Hepatocyte (in vitro differentiated cells): ENCODE measurements around the gene RPL11. TPM values are rescaled to one million over a fixed set of nuclear protein-coding genes. Genes with fewer than 3 reads are reported as not detected.

Source experiments
- DNase-seq: peaks from one replicate; pipeline ENCODE4 v3.0.0-alpha.2; 2016; ENCODE audit warnings: low spot score
- H2AFZ ChIP-seq: fragments of 200-600 bp; sonication (generic); 2 replicates; pipeline ENCODE4 v1.6.0; 2016; ENCODE audit warnings: antibody characterized with exemption, mild to moderate bottlenecking
- H3K27ac ChIP-seq: fragments of 200-600 bp; sonication (generic); 2 replicates; pipeline ENCODE4 v1.5.1; 2016; ENCODE audit warnings: mild to moderate bottlenecking
- H3K27me3 ChIP-seq: fragments of 200-600 bp; sonication (generic); 2 replicates; pipeline ENCODE4 v1.6.1; 2016
- H3K36me3 ChIP-seq: fragments of 200-600 bp; sonication (generic); replicated peaks from 2 replicates; pipeline ENCODE4 v1.5.1; 2016; ENCODE audit warnings: low read depth; ENCODE audit not compliant: insufficient read depth
- H3K4me1 ChIP-seq: fragments of 200-600 bp; sonication (generic); 2 replicates; pipeline ENCODE4 v1.5.1; 2016; ENCODE audit warnings: mild to moderate bottlenecking, moderate library complexity; ENCODE audit not compliant: insufficient read depth
- H3K4me2 ChIP-seq: fragments of 200-600 bp; sonication (generic); 2 replicates; pipeline ENCODE4 v1.6.0; 2016
- H3K4me3 ChIP-seq: fragments of 200-600 bp; sonication (generic); 2 replicates; pipeline ENCODE4 v1.5.1; 2016; ENCODE audit warnings: mild to moderate bottlenecking
- H3K79me2 ChIP-seq: fragments of 200-600 bp; sonication (generic); 2 replicates; pipeline ENCODE4 v1.6.0; 2017; ENCODE audit warnings: mild to moderate bottlenecking
- H3K9me2 ChIP-seq: fragments of 200-600 bp; sonication (generic); replicated peaks from 2 replicates; pipeline ENCODE4 v1.6.0; 2017; ENCODE audit warnings: mild to moderate bottlenecking; ENCODE audit not compliant: insufficient read depth
- H3K9me3 ChIP-seq: fragments of 200-600 bp; sonication (generic); 2 replicates; pipeline ENCODE4 v1.5.1; 2016; ENCODE audit warnings: low read depth, mild to moderate bottlenecking
- H4K20me1 ChIP-seq: fragments of 200-600 bp; sonication (generic); 2 replicates; pipeline ENCODE4 v1.6.0; 2016; ENCODE audit warnings: mild to moderate bottlenecking; ENCODE audit not compliant: insufficient read depth, poor library complexity, severe bottlenecking
- EZH2 ChIP-seq: fragments of 200-600 bp; sonication (generic); IDR thresholded peaks from 2 replicates; pipeline ENCODE4 v1.6.1; 2016; ENCODE audit warnings: antibody characterized with exemption, mild to moderate bottlenecking, borderline replicate concordance
- EZH2phosphoT487 ChIP-seq: fragments of 200-600 bp; sonication (generic); IDR thresholded peaks from one replicate; pipeline ENCODE4 v1.6.1; 2018; ENCODE audit warnings: antibody characterized with exemption, mild to moderate bottlenecking, low read depth, moderate library complexity; ENCODE audit not compliant: unreplicated experiment, severe bottlenecking
- WGBS: methylation state at CpG from one replicate; pipeline ENCODE4 v1.1.6; 2016; ENCODE audit warnings: low lambda C conversion rate; ENCODE audit errors: missing lambda C conversion rate; 5-methylcytosine and 5-hydroxymethylcytosine counted together
- polyA plus RNA-seq: library from polyadenylated mRNA; unstranded; fragments of >200 nt; fragmentation: Nextera tagmentation; extraction: Ambion mirVana; gene quantifications from 2 replicates; pipeline ENCODE4 v1.2.1, GENCODE V29; 2016
- total RNA-seq: library from RNA; depleted of rRNA; stranded (reverse); fragments of >200 nt; gene quantifications from 2 replicates; pipeline ENCODE4 v1.2.3, GENCODE V29; 2014
- TF ChIP-seq, protein P1 (sequence below): fragments of 200-600 bp; sonication (generic); IDR thresholded peaks from 2 replicates; pipeline ENCODE4 v1.5.1; 2016; ENCODE audit warnings: antibody characterized with exemption, mild to moderate bottlenecking; ENCODE audit not compliant: poor library complexity

RPL11 gene
- total and polyA plus RNA-seq, 2 experiments from 2014 or later = 526 to 862 TPM

DNA sequence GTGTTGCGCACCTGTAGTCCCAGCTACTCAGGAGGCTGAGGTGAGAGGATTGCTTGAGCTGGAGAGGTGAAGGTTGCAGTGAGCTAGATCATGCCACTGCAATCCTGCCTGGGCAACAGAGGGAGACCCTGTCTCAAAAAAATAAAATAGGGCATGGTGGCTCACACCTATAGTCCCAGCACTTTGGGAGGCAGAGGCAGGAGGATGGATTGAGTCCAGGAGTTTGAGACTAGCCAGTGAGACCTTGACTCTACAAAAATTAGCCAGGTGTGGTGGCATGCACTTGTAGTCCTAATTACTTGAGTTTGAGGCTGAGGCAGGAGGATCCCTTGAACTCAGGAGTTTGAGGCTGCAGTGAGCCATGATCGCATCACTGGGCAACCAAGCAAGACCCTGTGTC is 9.7 kb downstream of the RPL11 start:
- Histone ChIP-seq H3K4me1 (no peaks in the 10 kb centered on the region), H2AFZ (no peak overlapping the region), H3K9me3 (no peaks in the 10 kb centered on the region), H3K4me3 (no peak overlapping the region), H3K27ac (no peak overlapping the region), H3K4me2 (no peak overlapping the region), H4K20me1 (peaks cover 53% of the 10 kb centered on the region), H3K27me3 (no peaks in the 10 kb centered on the region), H3K9me2 (no peaks in the 10 kb centered on the region), H3K36me3 (peaks cover 5% of the 10 kb centered on the region), H3K79me2 (peaks cover 84% of the 10 kb centered on the region)
- no peak for DNase-seq
- TF ChIP-seq, protein P1, sequence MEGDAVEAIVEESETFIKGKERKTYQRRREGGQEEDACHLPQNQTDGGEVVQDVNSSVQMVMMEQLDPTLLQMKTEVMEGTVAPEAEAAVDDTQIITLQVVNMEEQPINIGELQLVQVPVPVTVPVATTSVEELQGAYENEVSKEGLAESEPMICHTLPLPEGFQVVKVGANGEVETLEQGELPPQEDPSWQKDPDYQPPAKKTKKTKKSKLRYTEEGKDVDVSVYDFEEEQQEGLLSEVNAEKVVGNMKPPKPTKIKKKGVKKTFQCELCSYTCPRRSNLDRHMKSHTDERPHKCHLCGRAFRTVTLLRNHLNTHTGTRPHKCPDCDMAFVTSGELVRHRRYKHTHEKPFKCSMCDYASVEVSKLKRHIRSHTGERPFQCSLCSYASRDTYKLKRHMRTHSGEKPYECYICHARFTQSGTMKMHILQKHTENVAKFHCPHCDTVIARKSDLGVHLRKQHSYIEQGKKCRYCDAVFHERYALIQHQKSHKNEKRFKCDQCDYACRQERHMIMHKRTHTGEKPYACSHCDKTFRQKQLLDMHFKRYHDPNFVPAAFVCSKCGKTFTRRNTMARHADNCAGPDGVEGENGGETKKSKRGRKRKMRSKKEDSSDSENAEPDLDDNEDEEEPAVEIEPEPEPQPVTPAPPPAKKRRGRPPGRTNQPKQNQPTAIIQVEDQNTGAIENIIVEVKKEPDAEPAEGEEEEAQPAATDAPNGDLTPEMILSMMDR = no peak
- TF ChIP-seq EZH2phosphoT487 (no peak), EZH2 (no peak)
- WGBS = 93% methylated on average over 2 of the region's 2 CpGs

DNA sequence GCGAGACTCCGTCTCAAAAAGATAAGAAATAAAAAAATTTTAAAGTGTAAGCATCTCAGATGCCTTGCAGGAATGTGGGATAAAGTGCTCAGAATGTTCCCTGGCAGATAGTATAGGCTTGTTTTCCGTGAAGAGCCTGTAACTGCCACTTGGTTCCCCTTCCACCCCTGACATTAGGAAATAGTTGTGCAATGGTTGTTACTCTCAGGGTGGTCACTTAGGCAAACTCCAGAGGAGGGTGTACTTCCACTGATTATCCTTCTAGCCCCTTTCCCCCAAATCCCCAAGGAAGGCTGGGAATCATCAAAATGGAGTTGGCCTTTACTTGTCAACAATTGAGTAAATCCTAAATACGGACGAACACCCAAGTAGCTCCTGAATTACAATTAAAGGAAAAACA is 10.4 kb downstream of the RPL11 start:
- Histone ChIP-seq H3K4me1 (no peaks in the 10 kb centered on the region), H3K9me2 (no peaks in the 10 kb centered on the region), H3K27ac (no peak overlapping the region), H3K36me3 (peaks cover 5% of the 10 kb centered on the region), H3K4me3 (no peak overlapping the region), H3K27me3 (no peaks in the 10 kb centered on the region), H3K4me2 (no peak overlapping the region), H3K79me2 (peaks cover 80% of the 10 kb centered on the region), H2AFZ (no peak overlapping the region), H3K9me3 (no peaks in the 10 kb centered on the region), H4K20me1 (peaks cover 46% of the 10 kb centered on the region)
- TF ChIP-seq EZH2 (no peak), EZH2phosphoT487 (no peak)
- TF ChIP-seq, protein P1 = no peak
- WGBS = 76% methylated on average over 5 of the region's 5 CpGs
- DNase-seq = no peak

DNA sequence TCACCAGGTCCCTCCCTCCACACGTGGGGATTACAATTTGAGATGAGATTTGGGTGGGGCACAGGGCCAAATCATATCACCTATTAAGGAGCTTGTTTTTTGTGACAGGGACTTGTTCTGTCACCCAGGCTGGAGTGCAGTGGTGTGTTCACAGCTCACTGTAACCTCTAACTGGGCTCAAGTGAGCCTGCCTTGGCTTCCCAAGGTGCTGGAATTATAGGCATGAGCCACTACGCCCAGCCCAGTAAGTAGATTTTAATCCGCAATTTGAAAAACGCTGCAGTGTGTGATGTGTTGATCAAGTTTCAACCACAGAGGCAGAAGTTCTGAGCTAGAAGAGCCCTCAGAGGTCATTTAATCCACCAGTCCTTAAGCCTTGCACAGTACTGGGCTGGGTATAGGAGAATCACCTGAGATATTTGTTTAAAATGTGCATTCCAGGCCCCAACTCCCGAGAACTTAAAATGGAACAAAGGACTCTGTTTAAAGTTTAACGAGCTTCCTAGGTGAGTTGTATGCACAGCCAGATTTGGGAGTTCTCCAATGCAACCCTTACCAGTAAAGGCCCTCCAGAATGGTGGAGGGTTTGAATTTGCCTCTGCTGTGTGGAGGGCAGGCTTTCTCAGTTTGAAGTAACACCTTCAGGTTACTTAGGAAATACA is 13.4 kb downstream of the RPL11 start:
- TF ChIP-seq EZH2 (no peak), EZH2phosphoT487 (no peak)
- TF ChIP-seq, protein P1 = no peak
- no peak overlapping the region for H2AFZ ChIP-seq
- no peaks in the 10 kb centered on the region for H3K9me3 ChIP-seq
- H3K27ac ChIP-seq = peak overlapping the region; percentile 35
- H3K4me2 ChIP-seq = peak overlapping the region; percentile 17
- H3K9me2 ChIP-seq = no peaks in the 10 kb centered on the region
- H3K4me1 ChIP-seq = no peaks in the 10 kb centered on the region
- no peak for DNase-seq
- no peaks in the 10 kb centered on the region for H3K36me3 ChIP-seq
- peaks cover 72% of the 10 kb centered on the region for H3K79me2 ChIP-seq
- WGBS = 63% methylated on average over 6 of the region's 6 CpGs
- no peak overlapping the region for H3K4me3 ChIP-seq
- H3K27me3 ChIP-seq = no peaks in the 10 kb centered on the region
- peaks cover 22% of the 10 kb centered on the region for H4K20me1 ChIP-seq
